A549 (cell line): ENCODE measurements around the gene PCYT1A. TPM values are rescaled to one million over a fixed set of nuclear protein-coding genes. Genes with fewer than 3 reads are reported as not detected.

Source experiments
- ATAC-seq, 2 experiments: fragments of 200-7000 bp in 1 of 2; fragments of >200 bp in 1 of 2; cut with Nextera tagmentation in 1 of 2; cut with Tn5 transposase in 1 of 2; 3 replicates each; pipeline versions ENCODE4 v1.8.0 to v1.9.1; 2018 to 2020; ENCODE audit warnings: mild to moderate bottlenecking in 1 of 2, moderate library complexity in 1 of 2
- CTCF ChIA-PET: fragments of 300-600 bp; sonication (Branson Sonifier 250); formaldehyde crosslinking; extraction: SDS; loops from one replicate; lab custom pipeline; 2021; ENCODE audit warnings: antibody characterized with exemption, inconsistent platforms; lab: Yijun Ruan, JAX
- POLR2A ChIA-PET: fragments of 350-600 bp; formaldehyde crosslinking; extraction: SDS; loops from one replicate; lab custom pipeline; 2021; ENCODE audit warnings: antibody characterized with exemption, inconsistent platforms; lab: Yijun Ruan, JAX
- DNase-seq, 2 experiments: peaks; one replicate each; pipeline versions ENCODE4 v3.0.0 to v3.0.0-alpha.2; 2011 to 2016; ENCODE audit warnings: low read depth in 1 of 2, low spot score in 1 of 2
- FAIRE-seq: peaks from 2 replicates; lab custom pipeline; 2011; peaks lifted over from hg19 to GRCh38; lab: Jason Lieb, UNC
- H3K27ac ChIP-seq, 2 experiments: fragments of >200 bp; sonication (Bioruptor Twin); formaldehyde crosslinking; 3 replicates each; pipeline ENCODE4 v1.5.1; 2016 to 2017
- H3K4me1 ChIP-seq: fragments of >200 bp; sonication (Bioruptor Twin); formaldehyde crosslinking; 3 replicates; pipeline ENCODE4 v1.6.1; 2016
- H3K4me2 ChIP-seq: fragments of >200 bp; sonication (Bioruptor Twin); formaldehyde crosslinking; 3 replicates; pipeline ENCODE4 v1.6.1; 2016
- H3K4me3 ChIP-seq: fragments of >200 bp; sonication (Bioruptor Twin); formaldehyde crosslinking; 3 replicates; pipeline ENCODE4 v1.5.1; 2016
- H3K9me3 ChIP-seq: fragments of >200 bp; sonication (Bioruptor Twin); formaldehyde crosslinking; 3 replicates; pipeline ENCODE4 v1.6.1; 2016
- CBX2 ChIP-seq: fragments of 200-600 bp; sonication (generic); IDR thresholded peaks from 2 replicates; pipeline ENCODE4 v1.6.1; 2016; ENCODE audit warnings: low read depth, mild to moderate bottlenecking, borderline replicate concordance
- CBX8 ChIP-seq: fragments of 200-600 bp; sonication (generic); IDR thresholded peaks from 2 replicates; pipeline ENCODE4 v1.6.1; 2016
- CHD2 ChIP-seq: fragments of 150-350 bp; IDR thresholded peaks from 2 replicates; pipeline ENCODE4 v1.6.1; 2014; ENCODE audit warnings: low read length; ENCODE audit not compliant: partially characterized antibody
- EHF ChIP-seq: fragments of 250-450 bp; sonication (Bioruptor Pico); IDR thresholded peaks from 2 replicates; pipeline ENCODE4 v1.5.0; 2020; ENCODE audit warnings: mild to moderate bottlenecking
- EP300 ChIP-seq, 2 experiments: fragments of >200 bp; sonication (Bioruptor Twin); formaldehyde crosslinking; IDR thresholded peaks; 2 replicates in 1 of 2; 3 replicates in 1 of 2; pipeline ENCODE4 v1.6.1; 2016 to 2017
- FOSL2 ChIP-seq, 2 experiments: fragments of 450-650 bp in 1 of 2; fragments of >200 bp in 1 of 2; sonication (Bioruptor Twin) in 1 of 2; formaldehyde crosslinking; IDR thresholded peaks; 2 replicates each; pipeline versions ENCODE4 v1.5.0 to v1.6.1; 2016 to 2020; ENCODE audit warnings: mild to moderate bottlenecking in 1 of 2, moderate library complexity in 1 of 2
- HOXA7 ChIP-seq: fragments of 250-450 bp; sonication (Bioruptor Pico); IDR thresholded peaks from 2 replicates; pipeline ENCODE4 v1.5.0; 2020; ENCODE audit warnings: mild to moderate bottlenecking, moderate library complexity
- MYC ChIP-seq: IDR thresholded peaks from 2 replicates; pipeline ENCODE4 v1.6.1; 2012; ENCODE audit warnings: mild to moderate bottlenecking, inconsistent platforms, low read length, improper control_type of control experiment, borderline replicate concordance
- NR3C1 ChIP-seq: fragments of >200 bp; sonication (Bioruptor Twin); formaldehyde crosslinking; IDR thresholded peaks from 3 replicates; pipeline ENCODE4 v1.6.1; 2017
- RAD21 ChIP-seq, 2 experiments: fragments of >200 bp in 1 of 2; sonication (Bioruptor Twin) in 1 of 2; formaldehyde crosslinking in 1 of 2; IDR thresholded peaks in 1 of 2; conservative IDR thresholded peaks in 1 of 2; 2 replicates in 1 of 2; 3 replicates in 1 of 2; pipeline ENCODE4 v1.6.1; 2012 to 2018; ENCODE audit warnings: inconsistent platforms in 1 of 2
- RARB ChIP-seq: fragments of 250-450 bp; sonication (Bioruptor Pico); IDR thresholded peaks from 2 replicates; pipeline ENCODE4 v1.8.0; 2021; ENCODE audit warnings: mild to moderate bottlenecking, moderate library complexity
- RNF2 ChIP-seq: fragments of 200-600 bp; sonication (generic); IDR thresholded peaks from 2 replicates; pipeline ENCODE4 v1.6.1; 2016; ENCODE audit warnings: low read depth, mild to moderate bottlenecking, antibody characterized with exemption, moderate library complexity, borderline replicate concordance
- TFCP2L1 ChIP-seq: fragments of 250-450 bp; sonication (Bioruptor Pico); IDR thresholded peaks from 2 replicates; pipeline ENCODE4 v1.5.0; 2021; ENCODE audit warnings: mild to moderate bottlenecking
- ZFP36 ChIP-seq: fragments of 450-650 bp; IDR thresholded peaks from 2 replicates; pipeline ENCODE4 v1.6.1; 2014; ENCODE audit warnings: borderline replicate concordance; ENCODE audit not compliant: partially characterized antibody
- ZNF302 ChIP-seq: fragments of 250-450 bp; sonication (Bioruptor Pico); IDR thresholded peaks from 2 replicates; pipeline ENCODE4 v1.9.0; 2021; ENCODE audit warnings: inconsistent platforms, mild to moderate bottlenecking, moderate library complexity
- ZSCAN20 ChIP-seq: fragments of 250-450 bp; sonication (Bioruptor Pico); IDR thresholded peaks from 2 replicates; pipeline ENCODE4 v1.8.0; 2022; ENCODE audit warnings: mild to moderate bottlenecking, moderate library complexity
- WGBS: methylation state at CpG from one replicate; pipeline ENCODE4 v1.1.6; 2017; ENCODE audit errors: missing lambda C conversion rate; 5-methylcytosine and 5-hydroxymethylcytosine counted together
- polyA plus RNA-seq, 4 experiments: library from polyadenylated mRNA; depleted of rRNA in 3 of 4; stranded (reverse); fragments of >200 nt; fragmentation: RNase III in 1 of 4; extraction: RNeasy Plus Mini Kit Qiagen cat#74134 plus additional on column Dnase treatment in 1 of 4; gene quantifications; 2 replicates in 3 of 4; 3 replicates in 1 of 4; pipeline ENCODE4 v1.2.3, GENCODE V29; 2011 to 2017
- TF ChIP-seq, protein P1 (sequence below): fragments of 450-650 bp; IDR thresholded peaks from 2 replicates; pipeline ENCODE4 v1.6.1; 2014; ENCODE audit warnings: antibody characterized with exemption
- TF ChIP-seq, protein P2 (sequence below): IDR thresholded peaks from 2 replicates; pipeline ENCODE4 v1.6.1; 2012
- TF ChIP-seq, protein P3 (sequence below): fragments of >200 bp; sonication (Bioruptor Twin); formaldehyde crosslinking; IDR thresholded peaks from 3 replicates; pipeline ENCODE4 v1.6.1; 2016

PCYT1A gene
- polyA plus RNA-seq, 2 of the 4 experiments (the other 2 are of a cell fraction): 41.9 to 45.4 TPM

DNA sequence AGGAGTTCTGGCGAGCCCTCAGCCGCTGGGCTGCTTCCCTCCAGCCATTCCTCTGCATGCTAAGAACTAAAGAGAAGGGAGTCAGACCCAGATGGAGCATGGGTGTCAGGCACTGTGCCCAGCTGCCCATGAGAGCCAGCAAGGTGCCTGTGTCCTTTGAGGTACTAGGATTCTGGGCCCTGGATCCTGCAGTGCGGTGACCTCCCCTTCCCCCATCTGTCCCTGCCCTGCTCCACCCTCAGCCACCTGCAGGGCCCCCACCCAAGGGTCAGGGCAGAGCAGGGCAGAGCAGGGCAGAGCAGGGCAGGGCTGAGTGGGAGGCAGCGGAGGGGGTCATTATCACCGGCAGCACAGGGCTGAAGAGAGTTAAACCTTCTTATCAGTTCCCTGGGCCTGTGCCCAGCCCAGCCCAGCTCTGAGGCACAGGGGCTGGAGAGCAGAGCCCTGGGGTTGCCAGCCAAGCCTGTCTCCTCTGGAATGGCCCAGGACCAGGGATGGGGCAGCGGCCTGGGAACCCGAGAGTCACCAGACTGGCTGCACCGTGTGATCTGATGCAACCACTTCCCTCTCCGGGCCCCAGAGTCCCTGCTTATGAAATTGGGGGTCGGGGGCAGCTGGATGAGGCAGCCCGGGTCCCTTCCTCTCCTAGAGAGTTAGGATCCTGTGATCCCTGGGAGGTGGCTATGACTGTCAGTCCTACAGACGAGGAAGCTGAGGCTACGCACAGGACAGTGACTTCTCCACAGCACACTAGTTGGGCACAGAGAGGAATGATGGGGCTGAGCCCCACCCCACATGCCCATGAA lies 93.6 kb downstream of the PCYT1A start (continued):
- TF ChIP-seq TFCP2L1: no peak
- no peak for TF ChIP-seq ZNF302 (CRISPR knock-in tag)
- TF ChIP-seq EHF (CRISPR knock-in tag): no peak
- TF ChIP-seq RAD21 (conservative IDR thresholded peaks at IDR 0.05 in 1 of 2, IDR thresholded peaks at IDR 0.05 in 1 of 2): no peak
- TF ChIP-seq CBX8: no peak
- TF ChIP-seq RNF2: no peak

DNA sequence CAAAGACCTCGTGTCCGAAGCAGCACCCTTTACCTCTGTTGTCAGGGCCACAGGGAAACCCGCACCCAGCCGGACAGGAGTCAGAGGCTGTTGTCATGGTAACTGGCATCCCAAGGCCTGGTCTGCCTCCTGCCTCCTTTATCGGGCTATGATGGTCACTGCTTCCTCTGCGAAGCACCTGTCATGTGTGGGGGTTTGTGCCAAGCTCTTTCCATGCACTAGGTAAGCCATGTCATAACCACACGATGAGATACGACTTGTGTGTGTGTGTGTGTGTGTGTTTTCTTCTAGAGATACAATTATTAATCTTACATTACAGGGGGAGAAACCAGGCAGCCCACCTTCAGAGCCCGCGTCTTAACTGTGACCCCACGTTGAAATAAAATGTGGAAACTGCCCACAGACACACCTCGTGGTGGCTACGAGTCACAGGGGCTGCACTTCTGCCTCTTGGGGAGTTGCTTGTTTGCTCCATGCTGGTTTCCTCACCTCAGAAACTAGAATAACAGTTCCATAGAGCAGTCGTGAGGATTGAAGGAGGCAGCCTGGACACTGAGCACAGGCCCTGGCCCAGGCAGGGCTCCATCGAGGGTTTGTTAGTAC lies 94.3 kb downstream of the PCYT1A start:
- ChIA-PET CTCF (no interaction called here), POLR2A (no interaction called here)
- Histone ChIP-seq H3K4me3 (no peak overlapping the region), H3K4me1 (no peaks in the 10 kb centered on the region), H3K4me2 (no peak overlapping the region), H3K27ac (no peak overlapping the region), H3K9me3 (no peaks in the 10 kb centered on the region)
- DNase-seq: no peak
- FAIRE-seq: no peak
- ATAC-seq: no peak
- WGBS: 60% methylated on average over 14 of the region's 15 CpGs
- TF ChIP-seq ZSCAN20 (CRISPR knock-in tag) (no peak), ZFP36 (no peak), RARB (CRISPR knock-in tag) (no peak), CHD2 (no peak), EP300 (IDR thresholded peaks at IDR 0.05) (no peak), MYC (no peak), NR3C1 (no peak), FOSL2 (IDR thresholded peaks at IDR 0.05) (no peak), FOSL2 (CRISPR knock-in tag; IDR thresholded peaks at IDR 0.05) (no peak), CBX8 (no peak), HOXA7 (CRISPR knock-in tag) (no peak), CBX2 (no peak)
- TF ChIP-seq, protein P1, sequence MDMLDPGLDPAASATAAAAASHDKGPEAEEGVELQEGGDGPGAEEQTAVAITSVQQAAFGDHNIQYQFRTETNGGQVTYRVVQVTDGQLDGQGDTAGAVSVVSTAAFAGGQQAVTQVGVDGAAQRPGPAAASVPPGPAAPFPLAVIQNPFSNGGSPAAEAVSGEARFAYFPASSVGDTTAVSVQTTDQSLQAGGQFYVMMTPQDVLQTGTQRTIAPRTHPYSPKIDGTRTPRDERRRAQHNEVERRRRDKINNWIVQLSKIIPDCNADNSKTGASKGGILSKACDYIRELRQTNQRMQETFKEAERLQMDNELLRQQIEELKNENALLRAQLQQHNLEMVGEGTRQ: no peak
- TF ChIP-seq, protein P2, sequence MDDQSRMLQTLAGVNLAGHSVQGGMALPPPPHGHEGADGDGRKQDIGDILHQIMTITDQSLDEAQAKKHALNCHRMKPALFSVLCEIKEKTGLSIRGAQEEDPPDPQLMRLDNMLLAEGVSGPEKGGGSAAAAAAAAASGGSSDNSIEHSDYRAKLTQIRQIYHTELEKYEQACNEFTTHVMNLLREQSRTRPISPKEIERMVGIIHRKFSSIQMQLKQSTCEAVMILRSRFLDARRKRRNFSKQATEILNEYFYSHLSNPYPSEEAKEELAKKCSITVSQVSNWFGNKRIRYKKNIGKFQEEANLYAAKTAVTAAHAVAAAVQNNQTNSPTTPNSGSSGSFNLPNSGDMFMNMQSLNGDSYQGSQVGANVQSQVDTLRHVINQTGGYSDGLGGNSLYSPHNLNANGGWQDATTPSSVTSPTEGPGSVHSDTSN: no peak
- TF ChIP-seq, protein P3, sequence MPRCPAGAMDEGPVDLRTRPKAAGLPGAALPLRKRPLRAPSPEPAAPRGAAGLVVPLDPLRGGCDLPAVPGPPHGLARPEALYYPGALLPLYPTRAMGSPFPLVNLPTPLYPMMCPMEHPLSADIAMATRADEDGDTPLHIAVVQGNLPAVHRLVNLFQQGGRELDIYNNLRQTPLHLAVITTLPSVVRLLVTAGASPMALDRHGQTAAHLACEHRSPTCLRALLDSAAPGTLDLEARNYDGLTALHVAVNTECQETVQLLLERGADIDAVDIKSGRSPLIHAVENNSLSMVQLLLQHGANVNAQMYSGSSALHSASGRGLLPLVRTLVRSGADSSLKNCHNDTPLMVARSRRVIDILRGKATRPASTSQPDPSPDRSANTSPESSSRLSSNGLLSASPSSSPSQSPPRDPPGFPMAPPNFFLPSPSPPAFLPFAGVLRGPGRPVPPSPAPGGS: no peak

DNA sequence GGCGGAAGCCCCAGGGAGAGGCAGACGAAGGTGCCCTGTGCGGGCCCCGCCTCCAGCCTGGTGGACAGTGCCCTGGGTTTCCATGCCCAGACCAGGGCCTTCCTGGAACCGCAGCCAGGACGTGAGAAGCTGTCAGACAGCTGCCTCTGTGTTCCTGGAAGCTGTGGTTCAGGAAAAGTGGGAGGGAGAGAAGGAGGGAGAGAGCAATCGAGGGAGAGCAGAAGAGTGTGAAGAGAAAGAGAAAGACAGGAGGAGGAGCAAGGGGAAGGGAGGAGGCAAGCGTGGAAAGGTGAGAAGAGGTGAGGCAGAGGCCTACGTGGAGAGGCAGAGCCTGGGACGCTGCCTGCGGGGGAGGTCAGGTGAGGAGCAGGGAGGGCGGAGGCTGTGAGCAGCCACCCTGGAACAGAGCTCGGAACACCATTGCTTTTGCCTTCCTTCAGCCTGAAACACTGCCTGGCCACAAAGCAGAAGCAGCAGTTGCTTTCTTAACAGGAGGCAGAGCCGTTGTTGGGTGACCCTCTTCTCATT lies 94.9 kb downstream of the PCYT1A start:
- Histone ChIP-seq H3K27ac (no peak overlapping the region), H3K4me2 (no peak overlapping the region)
- no peak for TF ChIP-seq NR3C1
- TF ChIP-seq, all 56 proteins: peak for 0
- POLR2A ChIA-PET: no interaction called here
- DNase-seq (no peak), FAIRE-seq (no peak), ATAC-seq (no peak)
- no peak overlapping the region for H3K4me3 ChIP-seq
- WGBS: 82% methylated on average over 10 of the region's 14 CpGs
- CTCF ChIA-PET: interaction anchor here (1.8 kb wide), 1 partner anchor 171 kb away, joined by 6 read pairs; no protein-coding TSS in a partner anchor
- no peaks in the 10 kb centered on the region for H3K9me3 ChIP-seq
- H3K4me1 ChIP-seq: no peaks in the 10 kb centered on the region
